LoVo (cell line): ENCODE results near the gene PHKA2.
"Not testable (repeated sequence)": the region's sequence is repeated elsewhere in the genome, so short reads cannot be mapped to it uniquely, and the experiment has no call there.

ENCODE experiments used
- DNase-seq: peaks from one replicate; pipeline ENCODE4 v3.0.0-alpha.2; 2016; ENCODE audit warnings: low spot score

PHKA2 gene

DNA sequence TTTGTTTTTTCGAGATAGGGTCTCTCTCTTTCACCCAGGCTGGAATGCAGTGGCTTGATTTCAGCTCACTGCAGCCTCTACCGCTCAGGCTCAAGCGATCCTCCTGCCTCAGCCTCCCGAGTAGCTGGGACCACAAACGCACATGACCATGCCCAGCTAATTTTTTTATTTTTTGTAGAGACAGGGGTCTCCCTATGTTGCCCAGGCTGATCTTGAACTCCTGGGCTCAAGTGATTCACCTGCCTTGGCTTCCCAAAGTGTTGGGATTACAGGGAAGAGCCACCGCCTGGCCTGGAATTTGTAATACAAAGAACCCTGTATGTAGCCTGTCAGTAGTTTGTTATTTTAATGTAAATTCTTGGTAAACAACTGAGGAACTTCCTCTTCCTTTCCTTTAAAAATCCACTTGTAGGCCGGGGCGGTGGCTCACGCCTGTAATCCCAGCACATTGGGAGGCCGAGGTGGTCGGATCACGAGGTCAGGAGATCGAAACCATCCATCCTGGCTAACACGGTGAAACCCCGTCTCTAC, 119.5 kb downstream of the PHKA2 start:
- DNase-seq: no peak

- DNase-seq: no peak
Measured at GRCh38 chrX:18861511-18861910, 122.4 kb downstream of the PHKA2 start.

- no peak for DNase-seq
Measured at GRCh38 chrX:18856645-18856997, 127.3 kb downstream of the PHKA2 start.

DNA sequence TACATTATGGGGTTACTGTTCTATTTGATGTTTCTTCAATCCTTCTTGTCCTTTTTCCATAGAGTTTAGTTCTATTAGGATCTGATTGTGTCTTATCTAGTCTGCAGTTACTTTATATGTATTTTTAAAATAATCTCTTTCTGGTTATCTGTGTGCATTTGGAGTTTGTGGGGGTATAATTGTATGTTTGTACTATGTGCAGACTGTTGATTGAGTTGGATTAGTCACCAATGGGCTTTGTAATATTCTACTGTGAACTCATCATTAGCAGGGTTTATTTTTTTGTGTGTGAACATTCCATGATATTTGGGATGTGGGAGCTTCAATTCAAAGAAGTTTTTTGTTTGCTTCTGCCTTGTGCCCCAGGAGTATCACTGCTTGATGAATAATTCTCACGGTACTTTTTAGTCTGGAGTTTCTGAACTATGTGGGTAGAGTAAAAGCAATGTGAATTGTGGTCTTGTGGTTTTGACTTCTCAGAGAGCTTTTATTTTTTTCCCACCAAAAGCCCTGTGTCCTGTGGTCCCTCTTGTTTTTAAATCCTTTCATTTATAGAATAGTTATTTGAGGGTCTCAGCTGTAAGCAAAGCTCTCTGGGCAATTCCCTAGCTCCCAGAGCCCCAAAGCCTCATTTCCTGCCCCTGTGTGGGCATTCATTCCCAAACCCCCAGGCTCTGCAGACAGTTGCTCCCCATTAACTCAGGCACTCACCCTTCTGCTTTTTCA, 127.8 kb downstream of the PHKA2 start:
- no peak for DNase-seq

DNA sequence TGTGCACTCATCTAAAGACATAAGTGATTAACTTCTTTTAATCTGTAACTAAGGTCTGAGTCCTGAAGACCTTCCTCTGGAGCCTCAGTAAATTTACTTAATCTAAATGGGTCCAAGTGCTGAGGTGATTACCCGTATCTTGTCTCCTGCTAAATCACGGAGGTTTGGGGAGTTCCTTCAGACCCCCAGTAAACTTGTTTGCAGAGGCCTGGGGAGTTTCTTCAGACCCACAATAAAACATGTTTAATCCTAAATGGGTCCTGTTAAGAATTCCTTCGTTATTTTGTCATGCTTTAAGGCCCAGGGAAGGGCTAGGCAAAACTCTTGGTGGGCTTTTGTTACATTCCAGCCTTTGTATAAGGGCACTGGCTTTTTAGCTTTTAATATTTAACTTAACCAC, 136.0 kb downstream of the PHKA2 start:
- DNase-seq: not testable (repeated sequence)
